Measurements from ENCODE around the gene ASCC3.

DNA sequence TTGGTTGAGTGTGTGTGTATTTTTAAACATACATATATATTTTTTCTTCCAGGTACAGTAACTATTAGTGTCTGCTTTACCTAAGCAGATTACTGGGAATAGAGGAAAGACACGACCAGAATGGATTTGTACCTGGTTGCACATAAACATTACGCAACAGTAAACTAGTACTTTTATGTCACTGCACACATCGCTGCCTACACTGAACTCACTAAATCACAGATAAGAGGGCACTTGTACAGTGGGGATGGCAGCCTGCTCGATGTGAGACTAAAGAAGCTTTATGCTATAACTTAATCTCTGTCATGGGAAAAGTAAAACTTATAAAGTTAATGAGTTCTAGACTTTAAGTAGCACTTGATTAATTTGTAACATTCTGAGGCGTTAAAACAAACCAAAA is 326.9 kb downstream of the ASCC3 start:
- TF ChIP-seq, protein P1, sequence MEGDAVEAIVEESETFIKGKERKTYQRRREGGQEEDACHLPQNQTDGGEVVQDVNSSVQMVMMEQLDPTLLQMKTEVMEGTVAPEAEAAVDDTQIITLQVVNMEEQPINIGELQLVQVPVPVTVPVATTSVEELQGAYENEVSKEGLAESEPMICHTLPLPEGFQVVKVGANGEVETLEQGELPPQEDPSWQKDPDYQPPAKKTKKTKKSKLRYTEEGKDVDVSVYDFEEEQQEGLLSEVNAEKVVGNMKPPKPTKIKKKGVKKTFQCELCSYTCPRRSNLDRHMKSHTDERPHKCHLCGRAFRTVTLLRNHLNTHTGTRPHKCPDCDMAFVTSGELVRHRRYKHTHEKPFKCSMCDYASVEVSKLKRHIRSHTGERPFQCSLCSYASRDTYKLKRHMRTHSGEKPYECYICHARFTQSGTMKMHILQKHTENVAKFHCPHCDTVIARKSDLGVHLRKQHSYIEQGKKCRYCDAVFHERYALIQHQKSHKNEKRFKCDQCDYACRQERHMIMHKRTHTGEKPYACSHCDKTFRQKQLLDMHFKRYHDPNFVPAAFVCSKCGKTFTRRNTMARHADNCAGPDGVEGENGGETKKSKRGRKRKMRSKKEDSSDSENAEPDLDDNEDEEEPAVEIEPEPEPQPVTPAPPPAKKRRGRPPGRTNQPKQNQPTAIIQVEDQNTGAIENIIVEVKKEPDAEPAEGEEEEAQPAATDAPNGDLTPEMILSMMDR (conservative IDR thresholded peaks at IDR 0.05; ENCODE audit: low read depth, low read length) = no peak
- no peak for TF ChIP-seq EZH2 (IDR thresholded peaks at IDR 0.05; ENCODE audit: borderline replicate concordance, low read depth, low read length, poor library complexity, severe bottlenecking)
